ENCODE data around the gene PLXNB2. TPM values are rescaled to one million over a fixed set of nuclear protein-coding genes. Genes with fewer than 3 reads are reported as not detected.

Gene PLXNB2
- total and polyA plus RNA-seq, 4 donors, result 123 to 310 (median 173) TPM

DNA sequence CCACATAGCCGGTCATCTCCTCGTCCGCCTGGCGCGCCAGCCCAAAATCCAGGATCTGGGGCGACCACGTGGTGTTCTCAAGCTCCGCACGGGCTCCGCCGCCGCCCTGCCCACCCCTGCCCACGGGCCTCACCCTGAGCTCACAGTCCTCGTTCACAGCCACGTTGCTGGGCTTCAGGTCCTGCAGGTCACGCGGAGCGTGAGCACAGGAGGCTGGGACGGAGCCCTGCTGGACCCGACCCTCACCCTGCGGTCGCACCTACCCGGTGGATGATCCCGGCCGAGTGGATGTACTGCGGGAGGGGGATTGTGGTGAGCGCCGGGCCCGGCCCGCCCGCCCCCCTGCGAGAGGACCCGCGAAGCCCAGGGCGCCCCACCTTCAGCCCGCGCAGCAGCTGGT, 40.5 kb downstream of the PLXNB2 start:
- Histone ChIP-seq H3K9me3 (ENCODE audit: control insufficient read depth in 4 of 4, insufficient read depth in 3 of 4, low read length in 3 of 4) (no peaks in the 10 kb centered on the region), H3K4me3 (no peak overlapping the region), H3K36me3 (ENCODE audit: control insufficient read depth in 4 of 4, insufficient read depth in 4 of 4, low read length in 4 of 4) (peaks cover 0 to 2% (median 0%) of the 10 kb centered on the region in 4 donors), H3K27ac (ENCODE audit: low read depth in 1 of 2, low read length in 1 of 2) (no peak overlapping the region), H3K9ac (ENCODE audit: insufficient read depth in 1 of 2, low read length in 2 of 2) (no peak overlapping the region), H3K27me3 (ENCODE audit: control insufficient read depth in 3 of 3, insufficient read depth in 3 of 3, low read length in 2 of 3) (no peaks in the 10 kb centered on the region), H3K4me1 (ENCODE audit: control insufficient read depth in 5 of 5, insufficient read depth in 5 of 5, low read length in 5 of 5) (peaks cover 0 to 31% (median 23%) of the 10 kb centered on the region in 5 donors)
- TF ChIP-seq, protein P1, sequence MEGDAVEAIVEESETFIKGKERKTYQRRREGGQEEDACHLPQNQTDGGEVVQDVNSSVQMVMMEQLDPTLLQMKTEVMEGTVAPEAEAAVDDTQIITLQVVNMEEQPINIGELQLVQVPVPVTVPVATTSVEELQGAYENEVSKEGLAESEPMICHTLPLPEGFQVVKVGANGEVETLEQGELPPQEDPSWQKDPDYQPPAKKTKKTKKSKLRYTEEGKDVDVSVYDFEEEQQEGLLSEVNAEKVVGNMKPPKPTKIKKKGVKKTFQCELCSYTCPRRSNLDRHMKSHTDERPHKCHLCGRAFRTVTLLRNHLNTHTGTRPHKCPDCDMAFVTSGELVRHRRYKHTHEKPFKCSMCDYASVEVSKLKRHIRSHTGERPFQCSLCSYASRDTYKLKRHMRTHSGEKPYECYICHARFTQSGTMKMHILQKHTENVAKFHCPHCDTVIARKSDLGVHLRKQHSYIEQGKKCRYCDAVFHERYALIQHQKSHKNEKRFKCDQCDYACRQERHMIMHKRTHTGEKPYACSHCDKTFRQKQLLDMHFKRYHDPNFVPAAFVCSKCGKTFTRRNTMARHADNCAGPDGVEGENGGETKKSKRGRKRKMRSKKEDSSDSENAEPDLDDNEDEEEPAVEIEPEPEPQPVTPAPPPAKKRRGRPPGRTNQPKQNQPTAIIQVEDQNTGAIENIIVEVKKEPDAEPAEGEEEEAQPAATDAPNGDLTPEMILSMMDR (IDR thresholded peaks at IDR 0.05; ENCODE audit: control extremely low read depth, extremely low read depth), result no peak
- 69 to 90% methylated on average over 37 of the region's 37 CpGs for WGBS, 2 donors
- ATAC-seq (ENCODE audit: insufficient read depth, low FRiP score) (no peak), DNase-seq (no peak)

DNA sequence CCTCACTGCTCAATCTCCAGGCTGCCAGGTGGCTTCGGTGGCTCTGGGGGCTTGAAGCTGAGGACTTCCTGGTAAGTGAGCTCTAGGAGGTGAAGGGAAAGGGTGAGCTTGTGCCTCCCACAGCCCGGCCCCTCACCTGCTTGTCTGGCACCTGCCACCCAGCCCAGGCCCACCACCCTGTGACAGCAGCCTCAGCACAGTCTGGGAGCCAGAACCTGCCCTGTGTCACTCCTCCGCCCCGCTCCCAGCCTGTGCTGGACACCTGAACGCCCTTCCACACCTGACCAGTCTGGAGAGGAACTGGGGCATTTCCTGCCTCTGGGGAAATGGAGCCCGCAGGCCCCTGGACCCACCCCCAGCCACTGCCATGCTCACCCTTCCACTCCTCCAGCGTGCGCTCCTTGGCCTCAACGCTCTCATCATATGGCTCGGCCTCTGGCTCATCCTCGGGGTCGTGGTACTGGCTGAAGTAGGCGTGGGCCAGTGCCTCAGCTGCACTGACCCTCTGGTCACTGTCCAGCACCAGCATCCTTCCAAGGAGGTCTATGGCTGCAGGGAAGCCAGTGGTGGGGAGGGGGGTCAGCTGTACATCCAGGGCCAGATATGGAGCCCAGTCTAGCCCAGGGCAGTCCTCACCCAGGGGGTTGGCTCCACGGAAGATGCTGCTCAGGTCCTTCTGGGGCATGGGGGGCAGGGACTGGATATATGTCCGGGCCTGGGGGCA, 42.3 kb downstream of the PLXNB2 start:
- H3K27me3 ChIP-seq (ENCODE audit: control insufficient read depth in 3 of 3, insufficient read depth in 3 of 3, low read length in 2 of 3), result no peaks in the 10 kb centered on the region
- peaks cover 0 to 2% (median 0%) of the 10 kb centered on the region in 4 donors for H3K36me3 ChIP-seq (ENCODE audit: control insufficient read depth in 4 of 4, insufficient read depth in 4 of 4, low read length in 4 of 4)
- TF ChIP-seq, protein P1 (IDR thresholded peaks at IDR 0.05; ENCODE audit: control extremely low read depth, extremely low read depth), result no peak
- DNase-seq, result no peak
- H3K4me3 ChIP-seq, result no peak overlapping the region
- no peak for ATAC-seq (ENCODE audit: insufficient read depth, low FRiP score)
- H3K9ac ChIP-seq (ENCODE audit: insufficient read depth in 1 of 2, low read length in 2 of 2), result no peak overlapping the region
- no peaks in the 10 kb centered on the region for H3K9me3 ChIP-seq (ENCODE audit: control insufficient read depth in 4 of 4, insufficient read depth in 3 of 4, low read length in 3 of 4)
- peaks cover 0 to 28% (median 14%) of the 10 kb centered on the region in 5 donors for H3K4me1 ChIP-seq (ENCODE audit: control insufficient read depth in 5 of 5, insufficient read depth in 5 of 5, low read length in 5 of 5)
- WGBS, 2 donors, result 84 to 91% methylated on average over 14 to 15 of the region's 15 CpGs
- no peak overlapping the region for H3K27ac ChIP-seq (ENCODE audit: low read depth in 1 of 2, low read length in 1 of 2)

DNA sequence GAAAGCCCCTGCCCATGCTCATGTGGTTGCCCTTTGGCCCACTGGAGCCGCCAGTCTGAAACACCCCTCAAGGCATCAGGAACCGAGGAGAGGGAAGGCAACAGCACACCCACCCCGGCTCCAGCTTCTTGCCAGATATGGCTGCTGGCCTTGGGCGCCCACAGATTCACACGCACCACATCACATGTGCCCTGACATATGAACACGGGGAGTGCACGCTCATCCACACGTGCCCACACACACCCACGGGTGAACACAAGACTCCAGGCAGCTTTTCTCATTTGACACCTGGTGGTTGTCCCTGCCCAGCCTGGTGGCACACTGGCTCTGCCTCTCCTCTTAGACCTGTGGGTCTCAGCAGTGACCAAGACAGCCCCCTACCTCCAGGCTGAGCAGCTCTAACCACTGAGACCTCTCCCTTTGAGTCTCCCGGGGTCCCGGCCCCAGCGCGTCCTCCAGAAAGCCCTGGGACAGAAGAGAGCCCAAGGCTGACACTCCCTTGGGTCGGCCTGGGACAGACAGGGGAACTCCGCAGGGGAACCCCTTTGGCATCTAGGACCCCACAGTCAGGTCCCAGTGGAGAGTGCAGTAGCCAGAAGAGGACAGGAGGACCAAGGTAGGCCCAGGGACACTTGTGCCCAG, 43.2 kb downstream of the PLXNB2 start:
- 91 to 95% methylated on average over 15 of the region's 15 CpGs for WGBS, 2 donors
- Histone ChIP-seq H3K9me3 (ENCODE audit: control insufficient read depth in 4 of 4, insufficient read depth in 3 of 4, low read length in 3 of 4) (no peaks in the 10 kb centered on the region), H3K4me1 (ENCODE audit: control insufficient read depth in 5 of 5, insufficient read depth in 5 of 5, low read length in 5 of 5) (peaks cover 0 to 24% (median 14%) of the 10 kb centered on the region in 5 donors), H3K27ac (ENCODE audit: low read depth in 1 of 2, low read length in 1 of 2) (no peak overlapping the region), H3K27me3 (ENCODE audit: control insufficient read depth in 3 of 3, insufficient read depth in 3 of 3, low read length in 2 of 3) (no peaks in the 10 kb centered on the region), H3K36me3 (ENCODE audit: control insufficient read depth in 4 of 4, insufficient read depth in 4 of 4, low read length in 4 of 4) (peaks cover 0 to 2% (median 0%) of the 10 kb centered on the region in 4 donors), H3K4me3 (no peak overlapping the region), H3K9ac (ENCODE audit: insufficient read depth in 1 of 2, low read length in 2 of 2) (no peak overlapping the region)
- DNase-seq (no peak), ATAC-seq (ENCODE audit: insufficient read depth, low FRiP score) (no peak)
- TF ChIP-seq, protein P1 (IDR thresholded peaks at IDR 0.05; ENCODE audit: control extremely low read depth, extremely low read depth), result no peak
